BJ (cell line): Measurements from ENCODE around the gene OXCT2. TPM values are rescaled to one million over a fixed set of nuclear protein-coding genes. Genes with fewer than 3 reads are reported as not detected.
"Not testable (repeated sequence)": the region's sequence is repeated elsewhere in the genome, so short reads cannot be mapped to it uniquely, and the experiment has no call there.

Source experiments
- CTCF ChIA-PET: fragments of 350-600 bp; formaldehyde crosslinking; extraction: SDS; loops from one replicate; lab custom pipeline; 2021; ENCODE audit warnings: antibody characterized with exemption, inconsistent platforms; lab: Yijun Ruan, JAX
- POLR2A ChIA-PET: fragments of 300-600 bp; sonication (Branson Sonifier 250); formaldehyde crosslinking; extraction: SDS; loops from one replicate; lab custom pipeline; 2021; ENCODE audit warnings: antibody characterized with exemption; lab: Charles Lee
- DNase-seq: peaks from one replicate; pipeline ENCODE4 v3.0.0-alpha.2; 2011; ENCODE audit warnings: low read depth
- H3K27me3 ChIP-seq: 2 replicates; pipeline ENCODE4 v1.6.0; 2011; ENCODE audit warnings: low read length; ENCODE audit not compliant: control insufficient read depth, insufficient read depth
- H3K36me3 ChIP-seq: 2 replicates; pipeline ENCODE4 v1.5.1; 2011; ENCODE audit warnings: low read length; ENCODE audit not compliant: control insufficient read depth, insufficient read depth
- H3K4me3 ChIP-seq: 2 replicates; pipeline ENCODE4 v1.5.1; 2011; ENCODE audit warnings: low read depth, mild to moderate bottlenecking, control low read depth, low read length
- polyA plus RNA-seq: library from polyadenylated mRNA; depleted of rRNA; stranded (reverse); fragments of >200 nt; gene quantifications from 2 replicates; pipeline ENCODE4 v1.2.3, GENCODE V29; 2011
- TF ChIP-seq, protein P1 (sequence below): IDR thresholded peaks from 2 replicates; pipeline ENCODE4 v1.5.1; 2011; ENCODE audit warnings: low read depth, mild to moderate bottlenecking, control low read depth, inconsistent platforms, low read length, moderate library complexity; ENCODE audit not compliant: insufficient read depth

The OXCT2 gene
- polyA plus RNA-seq, 1 experiment = 1.2 TPM

DNA sequence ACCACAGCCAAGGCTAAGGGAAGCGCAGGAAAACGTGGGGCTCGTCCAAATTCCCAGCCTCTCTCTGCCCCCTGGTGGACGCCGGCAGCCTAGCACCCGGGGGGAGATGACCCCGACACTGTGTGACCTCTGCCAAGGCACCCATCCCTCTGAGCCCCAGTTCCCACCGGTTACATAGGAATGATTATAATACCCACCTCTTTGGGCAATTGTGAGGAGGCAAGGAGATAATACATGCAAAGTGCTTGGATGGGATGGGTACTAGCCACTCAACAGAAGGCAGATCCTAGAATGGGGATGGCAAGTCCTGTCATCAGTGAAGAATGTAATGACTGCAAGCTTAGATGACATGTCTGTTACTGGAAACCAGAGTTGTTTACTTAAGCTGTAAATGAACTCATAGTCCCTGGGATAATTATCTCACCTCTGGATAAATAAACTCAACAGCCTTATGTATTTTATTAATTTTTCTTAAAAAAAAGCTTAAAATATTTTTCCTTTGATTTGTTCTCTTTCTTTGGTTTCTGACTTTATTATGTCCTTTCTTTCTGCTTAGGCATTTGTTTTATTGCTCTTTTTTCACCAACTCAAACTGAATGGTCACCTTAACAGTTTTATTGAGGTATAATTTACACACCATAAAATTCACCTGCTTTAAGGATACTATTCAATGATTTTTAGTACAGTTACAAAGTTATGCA lies 28.8 kb upstream of the OXCT2 start:
- Histone ChIP-seq H3K4me3 (no peak overlapping the region), H3K36me3 (no peaks in the 10 kb centered on the region), H3K27me3 (peaks cover 4% of the 10 kb centered on the region; the same call in 1 of the 2 replicates)
- ChIA-PET POLR2A (no interaction called here), CTCF (interaction anchor here (0.6 to 2.0 kb wide), 12 partner anchors 10 to 919 kb away, joined by 3 to 12 read pairs (median 4); partner anchors contain the start of gene PPIE)
- peak; percentile 17 for DNase-seq
- TF ChIP-seq, protein P1, sequence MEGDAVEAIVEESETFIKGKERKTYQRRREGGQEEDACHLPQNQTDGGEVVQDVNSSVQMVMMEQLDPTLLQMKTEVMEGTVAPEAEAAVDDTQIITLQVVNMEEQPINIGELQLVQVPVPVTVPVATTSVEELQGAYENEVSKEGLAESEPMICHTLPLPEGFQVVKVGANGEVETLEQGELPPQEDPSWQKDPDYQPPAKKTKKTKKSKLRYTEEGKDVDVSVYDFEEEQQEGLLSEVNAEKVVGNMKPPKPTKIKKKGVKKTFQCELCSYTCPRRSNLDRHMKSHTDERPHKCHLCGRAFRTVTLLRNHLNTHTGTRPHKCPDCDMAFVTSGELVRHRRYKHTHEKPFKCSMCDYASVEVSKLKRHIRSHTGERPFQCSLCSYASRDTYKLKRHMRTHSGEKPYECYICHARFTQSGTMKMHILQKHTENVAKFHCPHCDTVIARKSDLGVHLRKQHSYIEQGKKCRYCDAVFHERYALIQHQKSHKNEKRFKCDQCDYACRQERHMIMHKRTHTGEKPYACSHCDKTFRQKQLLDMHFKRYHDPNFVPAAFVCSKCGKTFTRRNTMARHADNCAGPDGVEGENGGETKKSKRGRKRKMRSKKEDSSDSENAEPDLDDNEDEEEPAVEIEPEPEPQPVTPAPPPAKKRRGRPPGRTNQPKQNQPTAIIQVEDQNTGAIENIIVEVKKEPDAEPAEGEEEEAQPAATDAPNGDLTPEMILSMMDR = peak; percentile 86

DNA sequence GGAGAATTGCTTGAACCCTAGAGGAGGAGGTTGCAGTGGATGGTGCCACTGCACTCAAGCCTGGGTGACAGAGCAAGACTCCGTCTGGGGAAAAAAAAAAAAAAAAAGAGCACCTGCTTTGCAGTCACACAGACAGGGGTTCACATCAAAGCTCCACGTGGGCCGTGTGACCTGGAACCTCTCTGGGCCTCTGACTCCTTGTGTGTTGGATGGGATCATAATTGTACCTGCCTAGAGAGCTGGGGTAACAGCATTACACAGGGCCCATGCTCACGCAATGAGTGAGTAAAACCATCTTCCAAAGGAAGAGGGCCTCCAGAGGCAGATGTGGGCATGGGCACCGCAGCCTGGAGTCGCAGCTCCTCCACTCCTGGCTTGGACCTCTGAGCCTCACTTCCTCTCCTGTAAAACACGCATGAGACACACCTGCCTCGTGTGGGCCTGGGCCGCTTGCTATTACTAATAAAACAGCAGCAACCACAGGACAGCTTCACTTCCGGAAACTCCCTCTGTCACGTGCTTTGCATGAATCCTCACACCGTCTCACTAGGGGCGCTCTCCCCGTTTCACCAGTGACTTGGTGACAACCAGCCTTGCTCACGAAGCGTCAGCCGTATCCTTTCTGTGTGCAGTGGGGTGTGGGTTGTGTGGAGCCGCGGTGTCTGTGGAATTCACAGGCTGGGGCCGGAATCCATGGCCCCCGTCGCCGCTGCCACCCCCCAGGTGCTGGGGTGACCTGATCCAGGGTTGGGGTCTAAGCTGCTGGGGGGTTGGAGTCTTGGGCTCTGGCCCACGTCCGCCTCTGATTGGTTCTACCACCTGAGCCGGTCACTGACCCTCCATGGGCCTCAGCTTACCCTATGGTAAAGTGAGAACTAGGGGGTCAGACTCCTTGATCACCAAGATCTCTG lies 28.0 kb upstream of the OXCT2 start:
- DNase-seq, H3K27me3 ChIP-seq, H3K4me3 ChIP-seq, H3K36me3 ChIP-seq, POLR2A ChIA-PET: not testable (repeated sequence)
- CTCF ChIA-PET = interaction anchor here (0.8 to 2.0 kb wide), 7 partner anchors 9 to 195 kb away, joined by 3 to 12 read pairs (median 3); no protein-coding TSS in a partner anchor

DNA sequence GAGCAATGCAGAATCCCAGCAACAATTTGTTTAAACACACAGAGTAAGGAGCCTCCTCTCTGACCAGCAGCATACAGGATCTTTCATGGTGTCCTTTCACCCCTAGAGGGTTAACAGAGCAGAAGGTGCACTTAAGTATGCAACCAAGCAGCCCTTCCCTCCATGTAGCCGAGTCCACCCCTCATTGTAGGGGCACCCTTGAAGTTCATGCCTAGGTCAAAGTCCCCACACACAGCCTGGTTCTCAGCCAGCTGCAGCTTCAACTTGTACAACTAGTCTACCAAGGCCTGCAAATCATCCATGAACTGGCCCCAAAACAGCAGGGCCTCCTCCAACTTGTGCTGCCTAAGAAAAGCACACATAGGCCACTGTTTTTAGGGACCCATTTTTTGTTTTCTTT lies 24.5 kb upstream of the OXCT2 start:
- POLR2A ChIA-PET = no interaction called here
- Histone ChIP-seq H3K36me3 (no peaks in the 10 kb centered on the region), H3K4me3 (no peak overlapping the region), H3K27me3 (peaks cover 10% of the 10 kb centered on the region)
- CTCF ChIA-PET = interaction anchor here (0.5 kb wide), 1 partner anchor 125 kb away, joined by 3 read pairs; no protein-coding TSS in a partner anchor
- no peak for DNase-seq
- TF ChIP-seq, protein P1 = no peak

DNA sequence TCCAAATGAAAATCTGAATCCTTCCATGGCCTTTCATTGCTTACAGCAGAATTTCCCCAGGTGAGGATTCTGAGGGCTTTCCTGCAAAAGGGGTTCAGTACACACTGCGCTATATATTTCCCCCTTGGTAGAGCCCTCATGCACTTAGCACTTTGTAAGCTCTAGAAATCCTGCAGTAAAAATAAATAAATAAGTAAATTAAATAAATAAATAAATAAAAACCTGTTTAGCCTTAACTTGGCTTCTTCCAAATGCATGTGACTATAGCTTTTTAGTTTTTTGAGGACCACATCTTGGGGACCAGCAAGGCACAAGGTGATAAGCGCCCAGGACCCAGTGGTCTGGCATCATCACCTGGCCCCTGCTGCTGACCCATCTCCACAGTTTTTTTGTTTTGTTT lies 20.7 kb upstream of the OXCT2 start:
- H3K4me3 ChIP-seq = no peak overlapping the region
- H3K27me3 ChIP-seq = peaks cover 22% of the 10 kb centered on the region
- TF ChIP-seq, protein P1 = no peak
- ChIA-PET CTCF (no interaction called here), POLR2A (no interaction called here)
- DNase-seq = no peak
- H3K36me3 ChIP-seq = no peaks in the 10 kb centered on the region

DNA sequence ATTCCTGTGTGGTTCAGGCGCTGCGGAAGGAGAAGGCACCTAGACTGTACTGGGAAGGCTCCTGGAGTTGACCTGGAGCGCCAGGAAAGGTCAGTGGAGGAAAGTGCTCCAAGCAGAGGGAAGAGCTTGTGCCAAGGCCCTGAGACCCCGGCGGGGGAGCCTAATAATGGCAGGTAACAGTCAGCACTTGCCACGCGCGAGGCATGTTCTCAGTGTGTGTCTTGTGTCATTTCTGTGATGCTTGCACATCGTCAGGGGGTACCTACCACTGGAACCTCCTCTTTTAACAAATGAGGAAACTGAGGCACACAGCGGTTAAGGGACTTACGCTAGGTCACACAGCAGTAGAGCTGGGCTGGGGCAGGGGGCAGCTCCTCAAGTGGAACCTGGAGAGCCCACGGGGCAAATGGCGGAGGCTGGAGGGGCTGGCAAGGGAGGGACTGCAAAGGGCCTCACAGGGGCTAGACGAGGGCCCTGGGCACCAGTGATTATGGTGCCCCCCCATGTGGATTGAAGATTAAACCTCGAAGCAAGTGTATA lies 18.5 kb upstream of the OXCT2 start:
- H3K36me3 ChIP-seq = no peaks in the 10 kb centered on the region
- TF ChIP-seq, protein P1 = no peak
- H3K4me3 ChIP-seq = no peak overlapping the region; the same call in 1 of the 2 replicates
- peaks cover 23% of the 10 kb centered on the region for H3K27me3 ChIP-seq
- ChIA-PET CTCF (interaction anchor here (2.9 kb wide), 1 partner anchor 10 kb away, joined by 12 read pairs; no protein-coding TSS in a partner anchor), POLR2A (no interaction called here)
- no peak for DNase-seq
